Colonic mucosa (tissue), 4 donors: Measurements from ENCODE around the gene AKAP12. TPM values are rescaled to one million over a fixed set of nuclear protein-coding genes. Genes with fewer than 3 reads are reported as not detected.

Source experiments
- DNase-seq: peaks from one replicate; pipeline ENCODE4 v3.0.0-alpha.2; 2020
- H3K27ac ChIP-seq: fragments of 200-600 bp; one replicate; pipeline ENCODE4 v1.8.0; 2021
- H3K27me3 ChIP-seq: fragments of 200-600 bp; one replicate; pipeline ENCODE4 v1.8.0; 2021
- H3K36me3 ChIP-seq: fragments of 200-600 bp; one replicate; pipeline ENCODE4 v1.8.0; 2021
- H3K4me1 ChIP-seq: fragments of 200-600 bp; one replicate; pipeline ENCODE4 v1.8.0; 2021; ENCODE audit warnings: mild to moderate bottlenecking
- H3K4me3 ChIP-seq: fragments of 200-600 bp; one replicate; pipeline ENCODE4 v1.8.0; 2021
- H3K9ac ChIP-seq, 2 donors: one replicate each; pipeline ENCODE4 v1.7.0; 2013; ENCODE audit warnings: control low read depth in 2 of 2, low read depth in 2 of 2, low read length in 2 of 2
- H3K9me3 ChIP-seq: fragments of 200-600 bp; one replicate; pipeline ENCODE4 v1.8.0; 2021
- intact Hi-C: fragments of 100-400 bp; cut with DNase I; formaldehyde crosslinking; loops from one replicate; pipeline ENCODE4 v1.14.1; 2022
- total RNA-seq, 2 donors: library from RNA; stranded (reverse); fragmentation: NEBNext Ultra II Directional in 1 of 2; extraction: Animal tissue kit (Norgen Biotek cat#: 25700) in 1 of 2; gene quantifications; one replicate each; pipeline ENCODE4 v1.2.1, GENCODE V29; 2021
- TF ChIP-seq, protein P1 (sequence below): fragments of 200-600 bp; IDR thresholded peaks from one replicate; pipeline ENCODE4 v1.8.0; 2022; ENCODE audit warnings: antibody characterized with exemption, mild to moderate bottlenecking
- donor health status: healthy.
- donor health status: DM: no; HTN: no; CAD: no.
- donor health status: DM: no; HTN: no; CAD: no.

AKAP12 gene
- total RNA-seq, 2 donors from 2014 or later, result 3.9 to 38.8 TPM

DNA sequence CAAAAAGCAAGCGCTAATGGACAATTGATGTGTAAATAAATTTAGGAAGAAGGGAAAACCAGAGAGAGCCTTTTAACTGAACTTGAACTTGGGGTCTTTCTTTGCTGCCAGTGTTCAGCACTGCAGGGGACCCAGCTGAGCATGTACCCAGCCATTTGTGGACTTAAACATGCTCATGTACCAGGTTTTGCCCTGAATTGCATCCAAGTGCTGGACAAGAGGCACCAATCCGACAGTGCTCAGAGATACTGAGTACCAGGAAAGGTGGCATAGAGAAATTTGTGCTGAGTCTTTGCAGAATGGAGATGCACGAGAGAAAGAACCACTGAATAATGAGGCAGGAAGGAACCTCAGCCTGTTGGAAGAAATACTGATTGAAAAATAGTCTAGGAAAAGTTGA, 16.0 kb downstream of the AKAP12 start:
- TF ChIP-seq, protein P1, sequence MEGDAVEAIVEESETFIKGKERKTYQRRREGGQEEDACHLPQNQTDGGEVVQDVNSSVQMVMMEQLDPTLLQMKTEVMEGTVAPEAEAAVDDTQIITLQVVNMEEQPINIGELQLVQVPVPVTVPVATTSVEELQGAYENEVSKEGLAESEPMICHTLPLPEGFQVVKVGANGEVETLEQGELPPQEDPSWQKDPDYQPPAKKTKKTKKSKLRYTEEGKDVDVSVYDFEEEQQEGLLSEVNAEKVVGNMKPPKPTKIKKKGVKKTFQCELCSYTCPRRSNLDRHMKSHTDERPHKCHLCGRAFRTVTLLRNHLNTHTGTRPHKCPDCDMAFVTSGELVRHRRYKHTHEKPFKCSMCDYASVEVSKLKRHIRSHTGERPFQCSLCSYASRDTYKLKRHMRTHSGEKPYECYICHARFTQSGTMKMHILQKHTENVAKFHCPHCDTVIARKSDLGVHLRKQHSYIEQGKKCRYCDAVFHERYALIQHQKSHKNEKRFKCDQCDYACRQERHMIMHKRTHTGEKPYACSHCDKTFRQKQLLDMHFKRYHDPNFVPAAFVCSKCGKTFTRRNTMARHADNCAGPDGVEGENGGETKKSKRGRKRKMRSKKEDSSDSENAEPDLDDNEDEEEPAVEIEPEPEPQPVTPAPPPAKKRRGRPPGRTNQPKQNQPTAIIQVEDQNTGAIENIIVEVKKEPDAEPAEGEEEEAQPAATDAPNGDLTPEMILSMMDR, result no peak
- Histone ChIP-seq H3K9me3 (no peaks in the 10 kb centered on the region), H3K27me3 (no peaks in the 10 kb centered on the region), H3K4me1 (no peaks in the 10 kb centered on the region), H3K9ac (no peak overlapping the region), H3K27ac (no peak overlapping the region), H3K36me3 (no peaks in the 10 kb centered on the region), H3K4me3 (no peak overlapping the region)
- intact Hi-C loops, result no loop called here
- DNase-seq, result no peak

DNA sequence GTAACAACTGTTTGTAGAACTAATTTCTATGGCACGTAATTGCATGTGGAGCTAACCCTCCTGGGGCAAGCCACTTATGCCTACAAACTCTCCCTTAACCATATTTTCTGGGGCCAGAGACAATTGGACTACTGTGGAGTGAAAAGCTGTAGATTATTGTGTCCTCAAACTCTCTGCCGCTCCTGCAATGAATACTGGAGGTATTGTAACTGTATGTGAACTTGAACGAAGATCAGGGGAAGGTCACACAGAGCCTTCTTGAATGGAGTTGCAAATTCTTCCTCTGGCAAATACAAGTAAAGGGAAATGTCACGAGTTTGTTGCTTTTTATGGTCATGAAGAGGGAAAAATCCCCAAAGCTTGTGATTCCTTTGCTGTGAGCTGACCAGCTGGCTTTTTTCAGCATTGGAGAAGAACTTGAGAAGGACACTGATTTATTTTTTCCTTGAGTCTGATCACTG, 18.2 kb downstream of the AKAP12 start:
- TF ChIP-seq, protein P1, result no peak
- no peaks in the 10 kb centered on the region for H3K9me3 ChIP-seq
- H3K4me3 ChIP-seq, result no peak overlapping the region
- intact Hi-C loops, result no loop called here
- no peak overlapping the region for H3K27ac ChIP-seq
- no peaks in the 10 kb centered on the region for H3K36me3 ChIP-seq
- no peak overlapping the region for H3K9ac ChIP-seq
- H3K27me3 ChIP-seq, result no peaks in the 10 kb centered on the region
- no peaks in the 10 kb centered on the region for H3K4me1 ChIP-seq
- DNase-seq, result no peak

DNA sequence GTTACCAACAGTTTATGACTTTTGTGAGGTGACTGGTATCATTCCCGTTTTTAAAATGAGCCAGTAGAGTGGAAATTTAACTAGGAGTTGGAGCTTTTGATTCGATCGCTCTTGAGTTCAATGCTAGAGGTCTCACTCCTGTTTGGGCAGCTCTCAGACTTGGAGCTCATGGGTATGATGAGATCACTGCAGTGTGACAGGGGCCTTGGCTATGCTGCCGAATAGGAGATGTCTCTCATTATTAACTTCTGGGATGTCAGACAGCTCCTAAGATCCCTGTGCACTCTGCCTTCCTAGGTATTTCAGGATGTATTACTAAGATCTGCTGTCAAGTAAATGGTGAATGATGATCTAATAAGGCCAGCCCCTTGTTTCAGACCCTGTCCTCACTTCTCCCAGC, 20.4 kb downstream of the AKAP12 start:
- Histone ChIP-seq H3K9ac (no peak overlapping the region), H3K27ac (no peak overlapping the region), H3K4me1 (no peaks in the 10 kb centered on the region), H3K27me3 (no peaks in the 10 kb centered on the region), H3K36me3 (no peaks in the 10 kb centered on the region), H3K4me3 (no peak overlapping the region), H3K9me3 (no peaks in the 10 kb centered on the region)
- intact Hi-C loops, result no loop called here
- TF ChIP-seq, protein P1, result no peak
- DNase-seq, result no peak

DNA sequence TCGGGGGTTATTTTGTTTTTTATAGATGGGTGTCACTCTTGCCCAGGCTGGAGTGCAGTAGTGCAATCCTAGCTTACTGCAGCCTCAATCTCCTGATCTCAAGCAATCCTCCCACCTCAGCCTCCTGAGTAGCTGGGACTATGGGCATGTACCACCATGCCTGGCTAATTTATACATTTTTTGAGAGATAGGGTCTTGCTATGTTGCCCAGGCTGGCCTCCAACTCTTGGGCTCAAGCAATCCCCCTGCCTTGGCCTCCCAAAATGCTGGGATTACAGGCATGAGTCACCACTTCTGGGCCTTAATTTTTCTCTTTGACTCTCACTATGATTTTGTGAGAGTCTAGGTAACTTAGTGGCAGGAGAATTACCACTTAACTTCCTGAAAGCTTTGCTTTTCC, 23.3 kb downstream of the AKAP12 start:
- Histone ChIP-seq H3K27me3 (no peaks in the 10 kb centered on the region), H3K4me1 (no peaks in the 10 kb centered on the region), H3K36me3 (no peaks in the 10 kb centered on the region), H3K9ac (no peak overlapping the region), H3K9me3 (no peaks in the 10 kb centered on the region), H3K4me3 (no peak overlapping the region), H3K27ac (no peak overlapping the region)
- TF ChIP-seq, protein P1, result no peak
- intact Hi-C loops, result no loop called here
- no peak for DNase-seq

DNA sequence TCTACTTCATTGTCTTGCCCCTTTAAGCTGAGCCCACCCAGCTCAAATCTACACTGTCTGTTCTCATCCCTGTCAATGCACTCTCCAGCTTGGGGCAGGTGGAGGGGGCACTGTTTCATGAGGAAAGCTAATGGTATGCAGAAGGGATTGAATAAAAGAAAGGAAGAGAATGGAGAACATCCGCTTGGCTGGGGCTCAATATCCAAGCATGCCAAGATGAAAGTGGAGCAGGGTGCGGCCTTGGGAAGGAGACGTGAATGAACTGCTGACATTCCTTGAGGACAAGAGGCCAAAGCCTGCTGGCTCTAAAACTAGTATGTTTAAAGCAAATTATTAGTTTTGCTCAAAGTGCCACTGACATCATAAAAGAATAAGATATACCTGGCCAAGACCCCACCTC, 24.2 kb downstream of the AKAP12 start:
- intact Hi-C loops, result no loop called here

More for the DNA sequence above, 24.2 kb downstream of the AKAP12 start:
- no peaks in the 10 kb centered on the region for H3K36me3 ChIP-seq
- H3K9me3 ChIP-seq, result no peaks in the 10 kb centered on the region
- no peak overlapping the region for H3K4me3 ChIP-seq
- TF ChIP-seq, protein P1, result no peak
- no peaks in the 10 kb centered on the region for H3K27me3 ChIP-seq
- H3K9ac ChIP-seq, result no peak overlapping the region
- no peaks in the 10 kb centered on the region for H3K4me1 ChIP-seq
- no peak overlapping the region for H3K27ac ChIP-seq
- DNase-seq, result no peak
